NCI-H446 (cell line): ENCODE measurements around the gene PLAAT2.
"Not testable (repeated sequence)": the region's sequence is repeated elsewhere in the genome, so short reads cannot be mapped to it uniquely, and the experiment has no call there.

Source experiments
- DNase-seq, 2 experiments: peaks; one replicate each; lab custom pipeline; 2025; lab: John Stamatoyannopoulos, UW

The PLAAT2 gene

GRCh38 chr11:63578882-63579281 is 15.7 kb upstream of the PLAAT2 start:
- not testable (repeated sequence) for DNase-seq

- DNase-seq, result no peak
Observed at GRCh38 chr11:63574856-63575602, 11.8 kb upstream of the PLAAT2 start.

GRCh38 chr11:63573881-63574855 is 11.0 kb upstream of the PLAAT2 start:
- no peak for DNase-seq

GRCh38 chr11:63572026-63572688 is 9.0 kb upstream of the PLAAT2 start:
- DNase-seq, result no peak

- no peak for DNase-seq
Observed at GRCh38 chr11:63569570-63569969, 6.4 kb upstream of the PLAAT2 start.

- no peak for DNase-seq
Observed at GRCh38 chr11:63567044-63567840, 4.1 kb upstream of the PLAAT2 start.

GRCh38 chr11:63564784-63565350 is 1.7 kb upstream of the PLAAT2 start:
- no peak for DNase-seq

- DNase-seq, result no peak
Observed at GRCh38 chr11:63564056-63564774, 1.0 kb upstream of the PLAAT2 start.

- DNase-seq, result no peak
Observed at GRCh38 chr11:63560506-63561180, 2.5 kb downstream of the PLAAT2 start.

- no peak for DNase-seq
Observed at GRCh38 chr11:63558459-63559157, 4.6 kb downstream of the PLAAT2 start.

- DNase-seq, result no peak
Observed at GRCh38 chr11:63557570-63557969, 5.6 kb downstream of the PLAAT2 start.

GRCh38 chr11:63556404-63557013 is 6.7 kb downstream of the PLAAT2 start:
- DNase-seq, result no peak

- DNase-seq, result no peak
Observed at GRCh38 chr11:63554877-63555223, 8.3 kb downstream of the PLAAT2 start.

GRCh38 chr11:63553759-63554158 is 9.4 kb downstream of the PLAAT2 start:
- no peak for DNase-seq

GRCh38 chr11:63552921-63553320 is 10.3 kb downstream of the PLAAT2 start:
- no peak for DNase-seq

GRCh38 chr11:63551889-63552266 is 11.3 kb downstream of the PLAAT2 start:
- no peak for DNase-seq

- DNase-seq, result no peak
Observed at GRCh38 chr11:63551091-63551888, 11.9 kb downstream of the PLAAT2 start.

GRCh38 chr11:63550156-63550700 is 13.0 kb downstream of the PLAAT2 start:
- DNase-seq, result not testable (repeated sequence)
